Activated CD8-positive, alpha-beta memory T cell treated with anti-CD3 and anti-CD28 coated beads, Interleukin-2, amount 50 U/mL, for 1 hour (primary cell): ENCODE measurements around the gene PPP4R2.
"Not testable (repeated sequence)": the region's sequence is repeated elsewhere in the genome, so short reads cannot be mapped to it uniquely, and the experiment has no call there.

Experiments used
- DNase-seq: peaks from one replicate; pipeline ENCODE4 v3.0.0-alpha.2; 2020; ENCODE audit errors: extremely low read depth

PPP4R2 gene

DNA sequence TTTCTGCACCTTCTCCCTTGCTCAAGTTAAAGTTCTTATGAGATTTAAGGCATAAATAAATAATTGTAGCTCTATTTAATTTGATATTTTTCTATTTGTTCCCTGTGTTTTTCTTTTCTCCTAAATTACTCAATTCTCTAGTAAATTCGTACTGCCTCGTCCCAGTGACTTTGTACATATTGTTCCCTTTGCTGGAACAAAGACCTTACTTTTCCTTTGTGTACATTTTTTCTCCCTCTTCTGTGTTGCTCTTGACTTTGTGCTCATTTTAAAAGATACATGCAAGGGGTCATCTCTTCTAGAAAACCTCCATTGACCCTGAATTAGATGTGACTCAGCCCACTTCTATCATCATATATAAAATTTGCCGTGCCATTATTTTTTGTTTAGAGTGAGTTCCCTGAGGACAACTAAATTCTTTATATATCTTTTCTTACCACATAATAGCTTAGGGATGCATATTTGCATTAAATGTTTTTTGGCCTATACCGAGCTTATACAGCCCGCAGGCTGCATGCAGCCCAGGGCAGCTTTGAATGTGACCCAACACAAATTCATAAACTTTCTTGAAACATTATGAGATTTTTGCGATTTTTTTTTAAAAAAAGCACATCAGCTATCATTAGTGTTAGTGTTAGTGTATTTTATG lies 29.6 kb downstream of the PPP4R2 start:
- DNase-seq, result no peak

- no peak for DNase-seq
Measured at GRCh38 chr3:73026760-73027113, 30.1 kb downstream of the PPP4R2 start.

- DNase-seq, result no peak
Measured at GRCh38 chr3:73028803-73029202, 32.2 kb downstream of the PPP4R2 start.

- no peak for DNase-seq
Measured at GRCh38 chr3:73029321-73029796, 32.7 kb downstream of the PPP4R2 start.

DNA sequence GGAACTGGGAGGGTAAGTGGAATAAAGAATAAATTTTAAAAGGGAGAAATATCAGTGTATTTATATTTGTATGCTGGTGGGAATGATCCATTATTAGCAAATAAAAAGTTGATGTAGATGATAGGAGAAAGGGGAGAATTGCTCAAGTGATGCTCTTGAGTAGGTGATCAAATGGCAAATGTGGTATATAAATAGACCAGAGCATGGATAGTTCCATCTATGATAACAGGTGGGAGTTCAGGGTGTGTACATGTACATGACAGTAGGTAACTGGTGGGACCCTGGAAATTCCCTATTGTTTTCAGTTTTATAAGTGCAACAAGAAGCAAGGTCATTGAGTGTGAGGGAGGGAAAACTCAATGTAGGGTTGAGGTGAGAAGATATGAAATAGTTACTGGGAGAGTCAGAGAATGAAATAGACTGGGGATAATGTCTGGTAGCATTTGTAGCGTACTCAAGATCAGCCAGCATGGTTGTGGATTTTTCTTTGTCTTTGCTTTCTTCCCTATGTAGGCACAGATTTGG lies 33.5 kb downstream of the PPP4R2 start:
- DNase-seq, result no peak

DNA sequence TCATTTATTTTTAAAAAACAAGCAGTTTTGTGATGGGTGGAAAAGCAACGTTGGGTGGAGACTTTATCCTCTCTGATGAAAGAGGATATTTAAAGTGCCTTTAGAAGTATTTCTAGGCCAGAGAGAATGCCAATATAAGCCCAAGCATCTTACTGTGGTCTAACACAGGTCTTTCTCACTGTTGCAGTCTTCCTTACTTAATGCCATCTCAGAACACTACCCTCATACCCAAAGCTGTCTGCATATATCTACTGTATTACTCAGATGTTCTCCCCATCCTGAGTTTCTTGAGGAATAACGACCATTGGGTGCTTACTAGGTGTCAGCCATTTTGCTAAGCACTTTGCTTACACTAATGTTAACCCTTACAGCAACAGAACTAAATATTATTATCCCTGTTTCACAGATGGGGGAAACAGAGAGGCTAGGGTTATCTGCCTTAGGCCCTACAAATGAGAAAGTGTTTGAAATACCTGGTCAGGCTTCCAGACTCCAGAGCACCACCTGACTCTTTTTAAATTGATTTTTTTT lies 35.0 kb downstream of the PPP4R2 start:
- DNase-seq, result no peak

- no peak for DNase-seq
Measured at GRCh38 chr3:73036694-73037591, 40.3 kb downstream of the PPP4R2 start.

- DNase-seq, result no peak
Measured at GRCh38 chr3:73041537-73041936, 44.9 kb downstream of the PPP4R2 start.

DNA sequence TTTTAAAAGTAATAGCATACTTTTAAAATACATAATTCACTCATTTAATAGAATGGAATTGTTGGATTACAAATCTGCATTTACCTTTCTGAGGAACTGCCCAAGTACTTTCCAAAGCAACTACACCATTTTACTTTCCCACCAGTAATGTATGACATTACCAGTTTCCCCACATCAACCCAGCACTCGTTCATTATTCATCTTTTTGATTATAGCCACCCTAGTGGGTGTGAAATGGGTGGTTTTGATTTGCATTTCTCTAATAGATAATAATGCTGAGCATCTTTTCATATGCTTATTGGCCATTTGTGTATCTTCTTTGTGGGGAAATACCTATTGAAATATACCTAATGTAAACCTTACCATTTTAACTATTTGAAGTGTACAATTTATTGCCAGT lies 46.8 kb downstream of the PPP4R2 start:
- DNase-seq, result no peak

- DNase-seq, result no peak
Measured at GRCh38 chr3:73045391-73045790, 48.8 kb downstream of the PPP4R2 start.

- DNase-seq, result no peak
Measured at GRCh38 chr3:73046195-73046594, 49.6 kb downstream of the PPP4R2 start.

- DNase-seq, result no peak
Measured at GRCh38 chr3:73049319-73049718, 52.7 kb downstream of the PPP4R2 start.

DNA sequence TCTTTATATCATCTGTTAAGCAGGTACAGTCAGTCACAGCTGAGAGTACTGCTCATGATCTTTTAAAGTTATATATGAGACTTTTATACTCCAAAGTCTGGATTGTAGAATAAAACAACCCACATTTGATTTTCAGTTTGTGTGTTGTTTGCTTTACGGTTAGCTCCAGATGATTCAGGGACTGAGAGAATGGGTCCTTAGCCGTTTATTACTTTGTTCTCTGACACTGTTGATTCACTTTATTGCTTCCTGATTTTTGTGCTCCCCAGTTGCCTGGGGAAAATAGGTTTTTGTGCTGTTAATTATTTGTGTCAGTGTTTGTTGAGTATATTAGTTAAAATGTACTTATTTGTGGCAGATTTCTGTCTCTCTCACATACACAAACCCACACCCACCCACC lies 56.2 kb downstream of the PPP4R2 start:
- DNase-seq, result no peak

DNA sequence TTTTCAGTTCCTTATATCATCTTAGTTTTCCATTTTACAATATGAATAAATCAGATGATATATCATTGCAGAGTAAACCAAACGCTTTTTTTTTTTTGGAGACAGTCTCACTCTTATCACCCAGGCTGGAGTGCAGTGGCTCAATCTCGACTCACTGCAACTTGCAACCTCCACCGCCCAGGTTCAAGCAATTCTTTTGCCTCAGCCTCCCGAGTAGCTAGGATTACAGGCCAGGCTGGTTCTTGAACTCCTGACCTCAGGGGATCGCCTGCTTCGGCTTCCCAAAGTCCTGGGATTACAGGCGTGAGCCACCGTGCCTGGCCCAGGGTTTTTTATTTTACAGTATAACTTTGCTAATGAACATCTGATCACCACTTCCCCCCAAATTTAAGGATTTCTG lies 59.0 kb downstream of the PPP4R2 start:
- no peak for DNase-seq

DNA sequence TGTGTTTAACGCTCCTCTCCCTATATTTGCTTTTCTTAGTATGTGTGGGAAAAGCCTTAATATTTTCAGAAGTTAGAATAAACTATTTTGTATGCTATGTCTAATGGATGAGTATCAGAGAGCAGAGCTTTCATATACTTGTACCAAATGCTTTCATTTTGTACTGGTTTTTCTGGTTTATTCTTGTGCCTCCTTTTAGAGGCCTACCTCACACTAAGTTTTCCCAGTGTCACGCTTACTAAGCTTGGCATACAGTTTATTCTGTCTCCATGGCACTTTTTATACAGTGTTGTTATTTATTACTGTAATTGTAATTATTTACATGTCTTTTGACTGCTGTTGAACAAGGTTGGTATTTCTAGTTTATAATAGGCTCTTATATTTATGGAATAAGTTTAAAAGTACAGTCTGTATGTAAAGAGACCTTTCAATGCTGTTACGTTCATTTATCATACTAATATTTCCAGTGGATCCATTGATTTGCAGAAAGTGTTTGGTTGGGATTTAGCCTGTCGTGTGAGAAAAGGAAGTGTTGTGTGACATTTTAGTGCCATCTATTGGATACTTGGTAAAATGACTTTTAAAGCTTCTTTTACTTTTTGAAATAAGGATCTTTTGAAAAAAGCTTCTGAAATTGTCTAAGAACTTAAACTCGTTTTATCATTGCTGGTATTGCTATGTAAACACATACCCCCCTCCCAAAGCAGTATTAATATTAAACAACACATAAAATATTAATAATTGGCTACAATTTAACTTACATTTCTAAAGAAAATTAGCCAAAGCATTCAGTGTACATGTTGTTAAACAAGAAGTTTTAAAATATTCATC lies 59.6 kb downstream of the PPP4R2 start:
- no peak for DNase-seq

GRCh38 chr3:73056845-73057150 lies 60.2 kb downstream of the PPP4R2 start:
- no peak for DNase-seq

DNA sequence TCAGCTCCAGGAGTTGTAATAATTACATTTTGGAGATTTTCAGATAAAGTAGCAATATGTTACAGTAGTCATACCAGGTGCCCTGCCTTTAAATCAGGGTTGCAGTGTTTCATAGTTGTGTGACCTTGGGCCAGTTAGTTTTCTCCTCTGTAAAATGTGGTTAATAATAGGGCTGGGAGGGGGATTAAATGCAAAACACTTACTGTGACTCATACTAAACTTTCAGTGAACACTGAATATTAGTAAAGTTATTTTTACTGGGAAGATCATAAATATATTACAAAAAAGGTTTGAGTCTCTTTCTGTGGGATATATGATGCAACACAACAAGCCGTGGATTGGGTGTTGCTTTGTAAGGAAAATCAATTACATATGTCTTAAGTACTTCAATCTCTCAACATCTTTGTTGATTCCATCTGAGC lies 63.7 kb downstream of the PPP4R2 start:
- no peak for DNase-seq

DNA sequence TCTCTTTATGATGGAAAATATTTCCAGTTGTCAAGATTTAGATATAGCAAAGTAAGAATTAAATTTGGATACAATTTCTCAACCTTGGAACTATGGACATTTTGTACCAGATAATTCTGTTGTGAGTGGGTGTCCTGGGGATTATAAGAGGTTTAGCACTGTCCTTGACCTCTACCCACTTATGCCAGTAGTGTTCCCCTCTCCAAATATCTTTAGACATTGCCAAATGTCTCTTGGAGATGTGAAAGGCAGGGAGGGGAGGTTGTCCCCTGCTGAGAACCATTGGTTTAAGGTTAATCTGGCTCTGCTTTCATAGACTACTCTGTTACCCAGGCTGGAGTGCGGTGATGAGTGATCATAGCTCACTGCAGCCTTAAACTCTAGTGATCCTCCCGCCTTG lies 64.8 kb downstream of the PPP4R2 start, which contains the start of gene EBLN2:
Gene EBLN2, plus strand, starts transcription at position 244 of the 400 bp plus-strand sequence. CDS start 423 bp downstream, outside the sequence.
- DNase-seq, result no peak

DNA sequence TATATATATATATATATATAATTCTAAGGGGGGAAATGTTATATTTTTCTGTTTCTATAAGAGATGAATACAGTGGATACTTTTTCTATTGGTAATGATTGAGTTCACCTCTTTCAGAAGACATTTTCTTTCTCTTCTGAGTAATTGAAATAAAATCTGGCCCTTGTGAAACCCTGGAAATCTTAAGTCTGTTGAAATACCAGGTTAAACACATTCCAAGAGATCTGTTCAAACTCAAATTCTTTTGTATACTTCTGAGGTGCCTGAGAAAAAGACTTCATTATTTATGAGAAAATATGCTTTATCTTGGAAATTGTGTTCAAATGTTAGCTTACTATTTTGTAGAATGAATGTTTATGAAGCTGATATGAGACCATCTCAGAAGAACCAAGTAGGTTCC lies 69.6 kb downstream of the PPP4R2 start:
- not testable (repeated sequence) for DNase-seq

DNA sequence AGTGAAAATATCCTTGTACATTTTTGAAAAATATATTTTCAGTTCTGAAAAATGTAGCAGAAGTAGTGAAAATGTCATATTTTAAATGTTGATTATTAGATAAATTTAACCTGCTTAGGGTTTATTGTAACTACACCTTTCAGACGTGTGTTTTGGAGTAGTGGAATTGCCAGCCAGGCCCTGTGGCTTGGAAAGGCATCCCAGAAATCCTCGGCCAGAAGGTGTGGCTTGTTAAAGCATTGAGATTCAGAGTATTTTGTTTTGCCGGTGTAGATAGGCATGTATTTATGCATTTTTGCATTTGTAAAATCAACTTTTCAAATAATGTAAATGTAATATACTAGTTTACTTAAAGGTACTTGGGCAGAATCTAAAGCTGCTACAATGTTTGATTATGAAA lies 71.8 kb downstream of the PPP4R2 start:
- DNase-seq, result no peak

DNA sequence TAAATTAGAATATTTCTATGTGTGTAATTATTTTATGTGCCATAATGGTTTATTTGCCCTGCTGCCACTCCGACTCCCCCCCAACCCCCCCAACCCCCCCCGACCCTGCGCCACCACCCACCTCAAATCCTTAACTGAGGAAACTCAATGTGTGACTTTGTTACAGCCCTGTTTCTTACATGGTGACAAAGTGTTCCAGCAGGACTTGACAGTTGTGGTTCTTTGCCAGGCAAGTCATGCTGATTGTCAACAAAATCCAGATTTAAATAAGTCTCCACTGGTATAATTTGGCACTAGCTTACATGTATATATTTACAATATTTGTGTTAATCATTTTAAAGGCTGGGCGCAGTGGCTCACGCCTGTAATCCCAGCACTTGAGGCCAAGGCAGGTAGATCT lies 72.6 kb downstream of the PPP4R2 start:
- no peak for DNase-seq
